HG03108 (cell line): ENCODE measurements around the gene MSI2.

ENCODE experiments used
- ATAC-seq: cut with Tn5 transposase; IDR thresholded peaks from one replicate; pipeline ENCODE4 v1.9.1; 2021; ENCODE audit warnings: moderate library complexity; ENCODE audit not compliant: unreplicated experiment

MSI2 gene

DNA sequence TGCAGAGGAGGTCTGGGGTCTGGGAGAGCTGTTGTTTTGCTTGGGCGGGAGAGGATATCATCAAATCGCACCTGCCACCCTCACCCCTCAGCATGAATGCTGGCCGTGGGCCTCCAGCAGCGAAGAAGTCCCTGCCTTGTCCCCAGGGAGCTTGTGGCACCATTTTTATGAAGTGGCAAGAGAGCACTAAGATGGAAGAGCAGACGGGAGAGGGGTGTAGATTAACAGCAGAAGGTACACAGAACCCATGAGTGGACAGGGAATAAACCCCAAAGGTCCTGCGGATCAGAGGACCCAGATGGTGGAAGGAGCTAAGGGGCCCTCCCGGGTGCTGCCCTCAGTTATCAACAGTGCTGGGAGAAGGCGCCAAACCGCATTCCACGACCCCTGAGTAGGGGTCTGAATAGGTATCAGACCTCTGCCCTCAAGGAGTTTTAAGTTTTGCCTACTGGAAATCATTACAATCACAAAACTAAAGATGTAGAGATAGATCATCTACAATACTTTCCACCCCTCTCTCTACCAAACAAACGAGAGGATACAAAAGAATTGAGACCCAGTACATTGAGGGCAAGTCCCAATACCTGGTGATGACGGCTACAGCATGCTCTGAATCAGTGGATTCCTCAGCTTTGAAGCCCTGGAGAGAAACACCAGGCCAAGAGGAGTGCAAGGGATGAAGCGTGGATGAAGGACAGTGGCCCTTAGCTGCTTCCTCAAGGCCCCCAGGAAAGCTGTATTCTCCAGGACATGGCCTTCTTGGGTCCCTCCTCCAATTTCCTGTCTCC is 428.6 kb downstream of the MSI2 start:
- no peak for ATAC-seq

DNA sequence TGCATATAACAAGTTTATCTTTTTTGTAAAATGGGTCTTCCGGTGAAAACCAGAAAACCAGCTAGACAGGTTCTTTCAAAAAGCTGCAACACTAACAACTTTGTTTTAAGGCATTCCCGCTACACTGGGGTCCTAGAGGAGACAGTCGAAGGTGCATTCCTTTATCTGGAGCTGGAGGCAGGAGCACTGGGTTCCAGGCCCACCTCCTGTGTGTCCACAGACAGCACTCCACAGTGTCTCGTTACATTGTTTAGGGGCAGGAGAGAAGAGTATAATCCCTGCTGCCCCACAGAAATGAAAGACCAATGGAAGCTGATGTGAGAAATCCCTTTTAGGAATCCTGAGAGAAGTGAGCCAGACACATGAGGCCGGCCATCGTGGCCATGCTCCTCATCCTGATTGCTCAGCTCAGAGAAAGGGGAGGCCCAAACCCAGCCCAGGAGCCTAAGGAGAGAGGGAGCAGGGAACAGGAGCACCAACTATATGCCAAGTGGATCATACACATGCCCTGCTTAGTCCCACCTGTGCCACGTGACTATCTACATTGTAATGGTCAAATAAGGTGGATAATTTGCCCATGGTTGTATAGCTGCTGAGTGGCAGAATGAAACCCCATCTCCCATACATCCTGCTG is 429.3 kb downstream of the MSI2 start:
- no peak for ATAC-seq

DNA sequence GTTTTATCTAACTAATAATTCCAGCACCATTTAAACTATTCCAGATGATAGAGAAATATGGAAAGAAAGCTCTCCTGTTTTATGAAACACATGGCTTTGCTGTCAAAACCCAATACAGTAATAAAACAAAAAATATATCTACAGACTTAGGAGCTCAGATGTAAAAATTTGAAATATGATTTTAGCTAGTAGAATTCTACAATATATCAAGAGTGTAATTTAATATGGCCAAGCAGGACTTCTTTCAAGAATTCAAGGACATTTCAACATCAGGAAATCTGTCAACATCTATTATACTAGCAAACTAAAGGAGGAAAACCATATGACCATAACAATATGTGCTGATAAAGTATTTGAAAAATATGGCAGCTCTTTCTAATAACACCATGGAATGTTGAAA is 431.3 kb downstream of the MSI2 start:
- no peak for ATAC-seq

DNA sequence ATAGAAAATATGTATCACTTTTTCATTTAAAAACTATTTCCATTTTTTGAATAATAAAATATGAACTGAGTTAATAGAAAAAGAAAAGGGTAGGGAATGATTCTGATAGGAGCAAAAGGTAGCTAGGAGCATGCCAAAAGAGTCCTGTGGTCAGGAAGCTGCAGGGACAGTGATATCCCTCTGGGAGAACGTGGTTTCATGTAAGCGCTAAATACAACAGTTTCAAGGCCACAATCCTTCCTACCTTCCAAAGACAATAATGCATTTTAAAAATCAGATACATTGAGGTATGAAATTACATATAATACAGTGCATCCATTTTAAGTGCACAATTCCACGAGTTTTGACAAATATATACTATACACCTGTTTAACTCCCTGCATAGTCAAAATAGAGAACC is 432.9 kb downstream of the MSI2 start:
- no peak for ATAC-seq

DNA sequence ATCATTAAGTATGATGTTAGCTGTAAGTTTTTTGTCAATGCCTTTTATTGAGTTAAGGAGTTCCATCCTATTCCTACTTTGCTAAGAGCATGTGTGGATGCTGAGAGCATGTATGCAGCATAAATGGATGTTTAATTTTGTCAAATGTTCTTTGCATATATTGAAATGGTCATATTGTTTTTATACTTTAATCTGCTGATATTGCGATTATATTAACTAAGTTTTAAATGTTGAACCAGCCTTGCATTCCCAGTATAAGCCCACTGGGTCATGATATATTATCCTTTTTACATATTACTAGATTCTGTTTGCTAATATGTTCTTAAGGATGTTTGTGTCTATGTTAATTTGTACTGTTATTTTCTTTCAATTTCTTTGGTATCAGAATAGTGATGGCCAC is 435.6 kb downstream of the MSI2 start:
- ATAC-seq = no peak

DNA sequence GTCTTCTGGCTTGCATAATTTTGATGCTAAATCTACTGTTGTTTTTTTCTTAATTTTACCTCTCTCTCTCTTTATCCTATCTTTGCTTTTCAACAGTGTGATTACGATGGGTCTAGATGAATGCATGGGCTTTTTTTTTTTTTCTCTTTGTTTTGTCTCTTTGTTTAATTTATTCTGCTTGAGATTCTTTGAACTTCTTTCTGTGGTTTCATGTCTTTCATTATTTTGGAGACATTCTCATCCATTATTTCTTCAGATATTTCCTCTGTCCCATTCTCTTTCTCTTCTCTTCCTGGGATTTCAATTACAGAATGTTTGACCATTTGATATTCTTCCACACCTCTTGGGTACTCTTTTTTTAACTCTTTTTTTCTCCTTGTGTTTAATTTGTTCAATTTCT is 436.4 kb downstream of the MSI2 start:
- no peak for ATAC-seq

DNA sequence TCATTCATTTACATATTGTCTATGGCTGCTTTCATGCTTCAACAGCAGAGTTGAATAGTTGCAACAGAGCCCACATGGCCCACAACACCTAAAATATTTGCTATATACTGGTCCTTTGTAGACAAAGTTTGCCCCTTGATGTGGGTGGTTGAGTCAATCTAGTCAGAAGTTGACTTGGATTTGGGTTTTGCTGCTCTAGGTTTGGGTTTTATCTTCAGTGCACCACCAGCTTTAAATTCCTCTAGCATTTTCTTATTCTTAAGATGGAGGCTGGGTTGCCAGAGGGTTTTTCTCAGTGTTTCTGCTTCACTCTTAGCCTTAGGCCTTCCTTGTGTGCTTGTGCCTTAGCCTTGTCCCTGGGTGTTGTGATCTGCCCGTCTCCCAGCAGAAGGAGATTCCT is 437.7 kb downstream of the MSI2 start:
- ATAC-seq = no peak

DNA sequence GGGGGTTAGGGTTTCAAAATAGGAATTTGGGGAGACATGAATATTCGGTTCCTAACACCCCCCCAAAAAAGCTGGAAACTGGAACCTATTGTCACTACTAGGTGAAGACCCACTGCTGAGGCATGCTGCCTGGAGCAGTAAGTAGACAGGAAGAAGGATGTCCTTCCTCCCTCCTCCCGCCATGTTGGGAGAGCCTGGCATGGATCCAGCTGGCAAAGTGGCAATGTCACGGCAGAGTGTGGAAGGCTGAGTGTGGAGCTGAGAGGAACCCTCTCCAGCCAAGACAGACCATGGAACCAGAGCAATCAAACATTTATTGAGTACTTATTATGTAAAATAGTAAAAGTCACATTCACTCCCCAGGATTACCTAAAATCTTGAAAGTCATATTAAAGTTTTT is 439.7 kb downstream of the MSI2 start:
- no peak for ATAC-seq

DNA sequence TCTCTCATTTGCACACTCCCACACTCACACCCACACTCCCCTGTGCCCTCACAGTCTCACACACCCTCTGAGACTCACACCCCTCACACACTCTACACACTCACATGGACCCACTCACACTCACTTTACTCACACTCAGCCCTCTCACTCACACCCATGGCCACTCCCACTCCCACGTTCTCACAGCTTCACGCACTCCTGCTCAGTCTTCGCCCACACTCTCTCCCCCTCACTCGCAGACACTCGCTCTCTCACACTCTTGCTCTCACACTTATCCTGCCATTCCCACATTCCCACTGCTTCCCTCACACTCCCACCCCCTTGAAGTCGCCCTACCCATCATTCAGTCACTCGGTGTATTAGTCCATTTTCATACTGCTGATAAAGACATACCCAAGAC is 440.9 kb downstream of the MSI2 start:
- no peak for ATAC-seq

DNA sequence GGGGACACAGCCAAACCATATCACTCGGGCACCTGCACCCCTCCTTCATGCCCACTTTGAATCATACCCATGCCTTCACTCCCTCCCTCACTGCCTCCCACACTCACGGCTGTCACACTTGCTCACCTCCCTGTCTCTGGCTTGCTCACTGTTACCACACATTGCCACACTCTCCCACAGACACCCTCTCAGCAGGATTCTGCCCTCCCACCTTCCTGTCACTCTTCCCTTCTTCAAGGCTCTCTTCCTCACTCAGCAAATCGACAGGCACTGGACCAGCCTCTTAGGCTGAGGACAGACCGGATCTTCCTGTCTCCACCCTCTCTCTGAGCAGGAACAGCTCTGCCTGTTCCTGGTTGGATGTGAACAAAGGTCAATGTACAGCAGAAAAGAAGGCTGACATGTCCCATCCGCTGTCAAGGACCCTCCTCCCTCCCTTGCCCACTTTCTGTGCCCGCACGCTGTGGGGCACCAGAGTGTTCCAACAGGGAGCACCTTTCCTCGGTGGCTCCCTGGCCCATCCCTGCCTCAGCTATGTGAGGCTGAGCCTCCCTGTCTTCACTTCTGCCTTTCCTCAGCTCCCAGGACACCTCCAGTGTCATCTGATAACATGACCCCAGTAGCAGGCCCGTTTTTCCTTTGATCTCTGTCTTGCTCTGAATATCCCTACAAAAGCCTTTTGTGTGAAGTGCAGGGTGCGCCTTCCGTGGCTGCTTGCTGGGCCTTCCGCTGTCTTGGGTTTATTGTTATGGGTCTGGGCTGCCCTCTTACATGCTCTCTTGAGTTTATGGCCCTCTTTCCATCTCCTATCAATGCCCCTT is 441.8 kb downstream of the MSI2 start:
- ATAC-seq = no peak

DNA sequence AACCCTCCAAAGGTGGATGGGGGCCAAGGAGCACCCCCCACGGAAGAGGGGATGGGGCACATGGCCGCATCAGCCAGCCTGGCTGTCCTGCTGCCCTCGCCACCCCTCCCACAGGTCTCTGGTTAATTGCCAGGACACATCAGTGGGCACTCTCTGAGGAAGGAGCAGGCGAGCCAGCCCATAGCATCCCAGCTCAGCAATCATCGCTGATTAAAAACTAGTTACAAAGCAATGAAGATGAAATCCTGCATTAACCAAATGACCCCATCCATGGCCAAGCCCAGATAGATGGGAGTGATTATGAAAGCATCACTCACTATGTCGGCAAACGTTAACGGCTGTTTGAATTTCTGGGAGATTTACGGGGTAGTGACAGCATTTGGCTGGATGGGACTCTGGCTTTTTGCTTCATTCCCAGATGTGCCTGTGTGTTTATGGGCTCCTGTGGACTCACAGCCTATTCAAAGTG is 443.5 kb downstream of the MSI2 start:
- ATAC-seq = no peak

DNA sequence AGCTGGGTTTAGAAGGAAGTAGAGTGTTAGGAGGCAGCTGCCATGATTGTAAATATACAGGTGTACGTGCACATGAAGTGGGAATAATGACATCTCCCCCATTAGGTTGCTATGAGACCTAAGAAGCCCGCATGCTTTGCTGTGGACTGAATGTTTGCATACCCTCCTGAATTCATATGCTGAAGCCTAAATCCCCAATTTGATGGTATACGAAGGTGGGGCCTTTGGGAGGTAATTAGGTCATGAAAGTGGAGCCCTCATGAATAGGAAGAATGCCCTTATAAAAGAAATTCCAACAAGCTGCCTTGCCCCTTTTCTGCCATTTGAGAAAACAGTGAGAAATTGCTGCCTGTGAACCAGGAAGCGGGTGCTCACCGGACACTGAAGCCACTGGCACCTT is 444.8 kb downstream of the MSI2 start:
- no peak for ATAC-seq

DNA sequence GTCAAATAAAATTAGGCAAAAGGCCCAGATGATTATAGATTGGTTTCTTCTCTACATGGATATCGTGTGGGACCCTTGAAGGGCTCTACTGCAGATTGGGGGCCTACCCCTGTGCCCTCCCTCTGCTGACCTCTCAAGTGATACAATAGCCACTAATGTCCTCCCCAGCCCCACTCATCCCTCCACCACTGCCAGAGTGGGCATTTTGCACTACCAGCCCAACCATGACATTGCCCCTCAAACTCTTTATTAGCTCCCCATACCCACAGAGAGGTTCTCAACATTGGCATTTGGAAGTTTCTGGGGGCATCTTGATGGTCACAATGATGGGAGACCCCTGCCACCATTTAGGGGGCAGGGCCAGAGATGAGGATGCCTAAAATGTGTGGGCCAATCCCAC is 446.9 kb downstream of the MSI2 start:
- ATAC-seq = no peak

DNA sequence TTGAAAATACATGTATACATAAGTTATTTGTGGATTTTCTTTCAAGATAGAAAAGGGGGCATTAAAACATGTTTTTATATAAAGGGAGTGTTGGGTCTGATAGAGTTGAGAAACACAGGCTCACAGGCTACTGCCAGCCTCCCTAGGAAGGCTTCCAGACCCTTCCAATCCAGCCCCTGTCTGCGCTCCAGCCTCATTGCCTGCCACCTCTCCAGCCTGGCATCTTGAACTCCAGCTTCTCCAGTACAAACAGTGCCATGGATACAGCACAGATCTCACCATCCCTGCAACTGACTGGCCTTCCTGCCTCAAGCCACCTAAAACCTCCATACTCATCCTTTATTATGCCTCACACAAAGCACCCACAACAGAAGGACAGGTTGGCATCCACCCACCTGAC is 448.1 kb downstream of the MSI2 start:
- ATAC-seq = no peak

DNA sequence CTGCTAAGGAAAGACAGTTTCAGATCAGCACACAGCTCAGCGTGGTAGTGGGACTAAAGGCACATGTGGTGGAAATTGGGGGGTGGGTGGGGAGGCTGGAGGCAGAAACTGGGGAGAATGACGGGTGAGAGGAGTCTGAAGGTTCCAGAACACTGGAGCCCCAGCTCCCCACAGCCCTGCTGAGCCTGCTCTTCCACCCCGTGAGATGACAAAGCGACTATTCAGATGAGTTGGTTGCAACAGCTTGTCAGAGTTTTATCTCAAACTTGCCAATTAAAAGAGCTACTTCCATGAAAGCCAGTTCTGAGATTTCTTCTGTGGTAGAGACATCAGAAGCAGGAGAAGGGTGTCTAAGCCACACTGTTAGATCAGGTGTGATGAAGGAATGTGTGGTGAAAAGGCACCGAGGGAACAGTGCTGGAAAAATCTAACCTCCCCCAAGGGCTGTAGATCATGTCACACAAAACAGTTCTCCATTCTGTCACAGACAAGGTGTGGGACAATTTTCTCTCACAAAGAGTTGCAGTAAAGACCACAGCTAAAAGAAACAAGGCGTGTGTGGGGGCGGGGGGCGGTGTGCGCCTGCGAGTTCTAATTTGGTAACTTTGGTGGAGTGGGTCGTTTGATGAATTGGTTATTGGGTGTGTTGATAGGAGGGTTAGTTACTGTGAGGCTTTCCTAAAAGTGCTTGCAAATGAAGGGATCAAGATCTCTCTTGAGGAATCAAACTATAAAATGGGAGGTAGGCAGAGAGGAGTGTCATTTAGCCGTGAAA is 449.8 kb downstream of the MSI2 start:
- no peak for ATAC-seq

DNA sequence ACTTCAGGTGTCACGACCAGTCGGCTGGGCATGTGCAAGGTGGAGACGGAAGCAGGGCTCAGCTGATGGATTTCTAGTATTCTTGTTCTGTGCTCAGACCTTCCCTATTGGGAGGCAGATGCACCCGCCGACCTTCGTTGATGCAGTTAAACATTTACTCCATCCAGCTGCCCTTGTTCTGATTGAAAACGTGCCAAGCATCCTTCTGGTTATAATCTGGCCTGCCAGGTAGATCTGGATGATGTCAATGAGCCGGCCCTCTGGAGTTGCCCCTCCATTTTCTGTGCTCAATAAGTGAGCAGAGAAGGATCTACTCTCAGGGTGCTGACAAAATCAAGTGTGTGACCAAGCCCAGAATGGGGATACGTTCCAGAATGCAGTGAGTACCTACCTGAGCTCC is 450.4 kb downstream of the MSI2 start:
- no peak for ATAC-seq

DNA sequence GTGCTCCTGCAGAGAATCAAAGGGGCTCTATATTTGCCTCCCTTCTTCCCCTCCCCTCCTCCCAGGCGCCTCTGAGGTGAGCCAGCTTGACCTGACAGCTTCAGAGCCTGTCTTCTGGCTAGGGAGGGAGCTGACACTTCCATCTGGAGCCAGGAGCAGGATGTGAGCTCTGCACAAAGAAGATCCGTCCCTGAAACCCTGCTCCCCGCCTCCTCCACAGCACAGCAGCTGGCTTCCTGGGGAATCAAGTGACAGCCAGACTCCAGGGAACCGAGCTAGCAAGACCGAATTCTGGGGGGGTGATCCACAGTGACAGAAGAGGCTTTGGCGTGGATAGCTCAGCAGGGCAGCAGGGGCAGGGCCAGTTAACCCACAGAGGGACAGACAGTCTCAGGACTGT is 451.6 kb downstream of the MSI2 start:
- no peak for ATAC-seq

DNA sequence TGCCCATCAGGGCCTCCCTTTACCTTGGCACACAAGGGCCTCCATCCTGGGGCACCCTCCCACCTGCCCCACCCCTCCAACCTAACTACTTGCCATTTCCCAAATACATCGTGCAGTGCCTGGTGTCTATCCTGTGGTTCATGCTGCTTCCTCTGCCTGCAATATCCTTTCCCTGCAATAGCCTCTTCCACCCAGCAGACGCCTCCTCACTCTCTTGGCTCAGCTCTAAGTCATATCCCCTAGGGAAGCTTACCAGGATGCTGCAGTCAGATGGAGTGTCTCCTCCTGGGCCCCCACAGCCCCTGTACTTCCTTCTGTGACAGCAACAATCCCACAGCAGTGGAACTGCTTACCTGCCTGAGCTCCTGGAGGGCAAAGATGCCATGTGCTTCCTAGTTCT is 452.1 kb downstream of the MSI2 start:
- ATAC-seq = no peak

DNA sequence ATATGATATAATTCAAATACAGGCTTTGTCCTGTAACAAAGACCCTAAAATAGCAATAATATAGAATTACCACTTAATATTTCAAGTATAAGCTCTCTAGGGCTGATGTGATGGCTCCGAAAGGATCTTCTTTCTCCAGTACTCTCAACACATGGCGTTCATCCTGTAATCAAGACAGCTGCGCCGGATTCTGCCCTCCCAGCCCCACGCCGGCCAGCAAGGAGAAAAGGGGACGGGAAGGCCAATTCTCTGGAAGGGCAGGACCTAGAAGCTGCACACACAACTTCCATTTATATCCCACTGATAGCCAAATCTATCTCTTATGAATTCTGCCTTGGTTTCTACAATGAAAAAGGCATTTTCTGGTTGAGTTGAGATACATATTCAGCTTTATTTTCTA is 456.8 kb downstream of the MSI2 start:
- ATAC-seq = no peak

DNA sequence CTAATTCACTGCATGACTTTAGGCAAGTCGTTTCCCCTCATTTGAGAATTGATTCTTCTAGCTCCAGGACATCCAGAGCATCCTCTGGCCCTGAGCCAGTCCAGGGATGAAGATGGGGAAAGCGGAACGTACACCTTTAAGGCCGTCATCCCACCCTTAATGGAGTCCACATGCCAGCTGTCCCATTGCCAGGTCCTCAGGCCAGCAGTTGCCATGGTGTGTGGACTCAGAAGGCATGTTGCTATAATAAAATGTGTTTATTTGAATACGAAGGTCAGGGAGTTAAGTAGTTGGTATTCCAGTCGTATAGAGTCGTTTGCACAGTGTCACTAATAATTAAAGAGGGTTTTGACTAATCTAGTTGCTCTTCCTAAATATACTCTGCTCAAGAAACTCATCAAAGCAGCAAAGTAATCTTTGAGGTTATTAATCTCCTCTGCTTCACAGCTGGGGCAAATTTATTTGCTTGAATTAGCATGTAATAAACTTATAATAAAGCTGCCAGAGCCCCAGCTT is 458.4 kb downstream of the MSI2 start:
- no peak for ATAC-seq

DNA sequence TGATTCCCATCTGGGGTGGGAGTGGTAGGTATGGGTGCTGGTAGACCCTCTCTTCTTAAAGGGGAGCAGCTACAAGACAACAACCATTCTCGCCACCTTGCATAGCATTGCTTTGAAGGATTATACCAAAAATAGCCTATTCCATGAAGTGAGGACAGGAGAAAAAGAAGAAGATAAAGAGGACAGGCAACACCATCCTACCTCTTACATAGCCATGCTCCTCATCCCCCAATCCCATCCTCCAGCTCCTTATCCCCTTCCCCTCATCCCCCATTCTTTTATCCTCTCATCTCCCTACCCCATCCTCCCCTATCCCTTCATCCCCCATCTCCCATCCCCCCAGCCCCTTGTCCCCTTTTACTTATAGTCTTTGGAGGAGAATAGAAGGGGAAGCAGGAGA is 459.7 kb downstream of the MSI2 start:
- no peak for ATAC-seq
